Ecto neural progenitor cell (in vitro differentiated cells): ENCODE data around the gene PTK7.
"Not testable (repeated sequence)": the region's sequence is repeated elsewhere in the genome, so short reads cannot be mapped to it uniquely, and the experiment has no call there.

Experiments
- DNase-seq: peaks from one replicate; pipeline ENCODE4 v3.0.0-alpha.2; 2018; ENCODE audit warnings: low spot score

PTK7 gene

GRCh38 chr6:43075670-43076463 lies at the start of gene PTK7:
Gene PTK7, plus strand, starts transcription at chr6:43076314. Its CDS starts 175 bp downstream, at chr6:43076489.
- DNase-seq: peak; percentile 93

GRCh38 chr6:43026365-43026764 lies 49.7 kb upstream of the PTK7 start:
- no peak for DNase-seq

- no peak for DNase-seq
Observed at GRCh38 chr6:43029120-43029519, 47.0 kb upstream of the PTK7 start.

- no peak for DNase-seq
Observed at GRCh38 chr6:43032326-43032725, 43.8 kb upstream of the PTK7 start.

GRCh38 chr6:43033496-43034189 lies 42.5 kb upstream of the PTK7 start:
- DNase-seq: no peak

- no peak for DNase-seq
Observed at GRCh38 chr6:43034190-43034525, 42.0 kb upstream of the PTK7 start.

GRCh38 chr6:43035495-43036194 lies 40.5 kb upstream of the PTK7 start:
- DNase-seq: no peak

- DNase-seq: no peak
Observed at GRCh38 chr6:43036712-43037111, 39.4 kb upstream of the PTK7 start.

GRCh38 chr6:43037197-43037596 lies 38.9 kb upstream of the PTK7 start:
- no peak for DNase-seq

- DNase-seq: no peak
Observed at GRCh38 chr6:43037706-43038105, 38.4 kb upstream of the PTK7 start.

GRCh38 chr6:43038727-43039126 lies 37.4 kb upstream of the PTK7 start:
- DNase-seq: no peak

- no peak for DNase-seq
Observed at GRCh38 chr6:43040542-43041257, 35.4 kb upstream of the PTK7 start.

GRCh38 chr6:43041475-43041874 lies 34.6 kb upstream of the PTK7 start:
- not testable (repeated sequence) for DNase-seq

GRCh38 chr6:43043310-43043709 lies 32.8 kb upstream of the PTK7 start:
- no peak for DNase-seq

GRCh38 chr6:43045371-43045930 lies 30.7 kb upstream of the PTK7 start:
- DNase-seq: no peak

- no peak for DNase-seq
Observed at GRCh38 chr6:43047998-43048397, 28.1 kb upstream of the PTK7 start.

GRCh38 chr6:43050981-43051380 lies 25.1 kb upstream of the PTK7 start:
- no peak for DNase-seq

- DNase-seq: no peak
Observed at GRCh38 chr6:43052225-43052841, 23.8 kb upstream of the PTK7 start.

GRCh38 chr6:43052842-43053544 lies 23.1 kb upstream of the PTK7 start:
- peak; percentile 64 for DNase-seq

GRCh38 chr6:43053545-43054205 lies 22.4 kb upstream of the PTK7 start, which contains the start of gene CUL7:
Gene CUL7, minus strand, starts transcription at chr6:43053851. Its CDS starts 1,063 bp downstream, at chr6:43052788.
- peak; percentile 88 for DNase-seq
